HG03460 (cell line): ENCODE measurements around the gene RASA3.
"Not testable (repeated sequence)": the region's sequence is repeated elsewhere in the genome, so short reads cannot be mapped to it uniquely, and the experiment has no call there.

Experiments used
- ATAC-seq: cut with Tn5 transposase; IDR thresholded peaks from one replicate; pipeline ENCODE4 v1.9.1; 2021; ENCODE audit not compliant: unreplicated experiment

Gene RASA3

DNA sequence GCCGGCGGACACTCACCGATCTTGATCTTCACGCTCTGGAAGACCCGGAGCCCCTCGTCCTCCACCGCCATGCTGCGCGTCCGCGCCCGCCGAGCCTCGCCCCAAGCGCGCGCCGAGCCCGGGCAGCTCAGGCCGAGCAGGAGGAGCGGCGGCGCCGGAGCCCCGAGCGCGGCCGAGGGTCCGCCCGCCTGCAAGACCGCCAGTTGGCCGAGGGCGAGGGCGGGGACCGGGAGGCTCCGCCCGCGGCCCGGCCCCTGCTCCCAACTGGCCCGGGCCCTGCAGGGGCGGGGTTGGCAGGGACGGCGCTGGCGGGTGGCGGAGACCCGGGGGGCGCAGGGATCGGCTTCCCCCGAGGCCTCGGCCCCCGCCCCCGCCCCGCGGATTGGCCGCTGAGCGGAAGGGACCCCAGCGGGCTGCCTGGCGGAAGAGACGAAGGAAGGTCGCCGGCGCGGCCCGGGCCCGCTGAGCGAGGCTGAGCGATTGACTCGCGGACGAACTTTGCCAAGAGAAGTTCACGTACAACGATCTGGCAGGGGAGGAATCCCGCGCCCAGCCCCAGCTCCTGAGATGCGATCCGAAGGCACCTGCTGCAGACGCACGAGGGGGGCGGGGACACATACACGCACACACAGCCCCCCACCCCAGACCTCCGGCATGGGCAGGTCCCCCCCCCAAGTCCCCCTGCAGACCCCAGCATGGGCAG is at the start of gene RASA3:
Gene RASA3 (minus strand): TSS at position 205 of the 703 bp plus-strand sequence. CDS start 134 bp downstream, at position 71.
- peak; percentile 58 for ATAC-seq

- no peak for ATAC-seq
These were observed 46.8 kb upstream of the RASA3 start, which contains the start of gene CFAP97D2 for GRCh38 chr13:114179087-114179658. Gene CFAP97D2, plus strand, starts transcription at chr13:114179257. Its CDS starts 74 bp downstream, at chr13:114179331.

DNA sequence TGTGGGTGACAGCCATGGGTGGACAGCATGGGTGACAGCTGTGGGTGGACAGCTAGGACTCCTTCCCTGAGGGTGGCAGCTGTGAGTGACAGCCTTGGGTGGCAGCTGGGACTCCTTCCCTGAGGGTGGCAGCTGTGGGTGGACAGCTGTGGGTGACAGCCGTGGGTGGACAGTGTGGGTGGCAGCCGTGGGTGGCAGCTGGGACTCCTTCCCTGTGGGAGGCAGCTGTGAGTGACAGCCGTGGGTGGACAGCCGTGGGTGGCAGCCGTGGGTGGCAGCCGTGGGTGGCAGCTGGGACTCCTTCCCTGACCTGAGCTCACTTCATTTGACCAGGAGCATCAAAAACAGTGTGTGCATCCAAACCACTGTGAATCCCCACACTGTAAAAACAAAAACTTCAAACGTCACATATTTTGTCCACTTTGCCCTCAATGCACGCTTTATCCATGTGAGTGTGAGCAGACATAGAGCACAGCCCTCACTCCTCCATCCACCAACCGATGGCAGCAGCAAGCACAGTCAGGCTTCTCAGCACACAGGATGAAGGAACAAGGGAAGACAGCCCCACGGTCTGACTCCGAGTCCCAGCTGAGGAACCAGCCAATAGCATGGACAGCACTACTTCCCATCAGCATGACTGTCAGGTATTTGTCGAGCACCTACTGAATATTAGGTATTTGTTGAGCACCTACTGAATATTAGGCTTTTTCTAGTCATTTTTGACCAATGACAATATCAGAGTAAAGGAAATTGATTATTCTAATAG is 45.0 kb upstream of the RASA3 start:
- ATAC-seq: no peak

DNA sequence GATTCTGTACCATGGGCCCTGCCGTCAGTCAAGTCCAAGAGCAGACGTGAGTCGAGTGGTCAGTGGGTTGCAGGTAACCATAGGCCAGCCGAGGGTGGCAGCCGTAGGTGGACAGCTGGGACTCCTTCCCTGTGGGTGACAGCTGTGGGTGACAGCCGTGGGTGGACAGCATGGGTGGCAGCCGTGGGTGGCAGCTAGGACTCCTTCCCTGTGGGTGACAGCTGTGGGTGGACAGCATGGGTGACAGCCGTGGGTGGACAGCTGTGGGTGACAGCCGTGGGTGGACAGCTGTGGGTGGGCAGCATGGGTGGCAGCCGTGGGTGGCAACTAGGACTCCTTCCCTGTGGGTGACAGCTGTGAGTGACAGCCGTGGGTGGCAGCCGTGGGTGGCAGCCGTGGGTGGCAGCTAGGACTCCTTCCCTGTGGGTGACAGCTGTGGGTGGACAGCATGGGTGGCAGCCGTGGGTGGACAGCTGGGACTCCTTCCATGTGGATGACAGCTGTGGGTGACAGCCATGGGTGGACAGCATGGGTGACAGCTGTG is 44.0 kb upstream of the RASA3 start:
- ATAC-seq: not testable (repeated sequence)

- ATAC-seq: no peak
These were observed 42.1 kb upstream of the RASA3 start for GRCh38 chr13:114174529-114174961.

- no peak for ATAC-seq
These were observed 41.3 kb upstream of the RASA3 start for GRCh38 chr13:114173745-114174144.

- no peak for ATAC-seq
These were observed 40.8 kb upstream of the RASA3 start for GRCh38 chr13:114173272-114173671.

GRCh38 chr13:114167885-114168284 is 35.5 kb upstream of the RASA3 start:
- no peak for ATAC-seq

DNA sequence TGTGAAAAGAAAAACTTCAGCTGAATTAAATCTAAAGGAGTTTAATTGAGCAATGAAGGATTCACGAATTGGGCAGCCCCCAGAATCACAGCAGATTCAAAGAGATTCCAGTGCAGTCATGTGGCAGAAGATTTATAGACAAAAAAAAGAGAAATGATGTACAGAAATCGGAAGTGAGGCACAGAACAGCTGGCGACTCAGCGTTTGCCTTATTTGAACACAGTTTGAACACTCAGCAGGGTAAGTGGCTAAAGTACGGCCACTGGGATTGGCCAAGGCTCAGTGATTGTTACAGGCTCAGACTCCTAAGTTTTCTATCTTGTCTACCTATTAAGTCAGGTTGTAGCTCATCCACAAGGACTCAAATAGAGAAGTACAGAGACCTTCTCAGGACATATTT is 35.0 kb upstream of the RASA3 start:
- no peak for ATAC-seq

DNA sequence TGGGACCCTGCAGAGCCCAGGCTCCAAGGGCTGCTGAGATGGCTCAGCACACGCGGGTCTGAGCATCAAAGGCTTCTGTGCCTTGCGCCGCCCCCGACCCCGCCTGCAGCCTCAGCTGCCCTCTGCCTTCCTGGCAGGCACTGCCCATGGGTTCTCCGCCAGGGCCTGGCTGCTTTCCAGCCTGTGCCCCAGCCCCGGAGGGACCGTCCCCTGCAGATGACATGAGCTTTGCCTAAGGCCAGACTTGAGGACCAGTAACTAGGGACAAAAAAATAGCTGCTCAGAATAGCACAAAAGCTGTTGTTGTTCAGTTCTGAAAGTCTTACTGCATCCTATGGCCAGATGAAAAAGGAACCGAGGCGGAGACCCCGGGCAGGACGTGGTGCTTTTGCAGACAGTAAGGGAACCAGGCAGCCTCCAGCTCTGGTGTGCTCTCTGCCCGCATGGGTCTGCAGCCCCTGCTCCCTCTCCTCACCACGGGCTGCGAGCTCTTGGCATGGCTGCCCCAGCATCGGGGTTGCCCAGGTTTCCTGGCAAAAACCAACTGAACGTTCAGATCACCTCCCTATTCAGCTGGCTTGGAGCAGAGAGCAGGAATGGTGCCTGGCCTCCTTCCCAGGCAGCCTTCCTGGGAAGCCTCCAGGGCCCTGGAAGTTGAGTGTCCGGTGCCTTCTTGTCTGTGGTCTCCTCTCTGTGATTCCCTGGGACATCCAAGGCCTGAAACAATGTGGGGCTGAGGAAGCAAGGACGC is 34.1 kb upstream of the RASA3 start:
- no peak for ATAC-seq

- ATAC-seq: no peak
These were observed 32.4 kb upstream of the RASA3 start for GRCh38 chr13:114164681-114165429.

GRCh38 chr13:114164053-114164452 is 31.6 kb upstream of the RASA3 start:
- no peak for ATAC-seq

- no peak for ATAC-seq
These were observed 30.1 kb upstream of the RASA3 start for GRCh38 chr13:114162533-114162922.

GRCh38 chr13:114161644-114162532 is 29.5 kb upstream of the RASA3 start:
- ATAC-seq: no peak

DNA sequence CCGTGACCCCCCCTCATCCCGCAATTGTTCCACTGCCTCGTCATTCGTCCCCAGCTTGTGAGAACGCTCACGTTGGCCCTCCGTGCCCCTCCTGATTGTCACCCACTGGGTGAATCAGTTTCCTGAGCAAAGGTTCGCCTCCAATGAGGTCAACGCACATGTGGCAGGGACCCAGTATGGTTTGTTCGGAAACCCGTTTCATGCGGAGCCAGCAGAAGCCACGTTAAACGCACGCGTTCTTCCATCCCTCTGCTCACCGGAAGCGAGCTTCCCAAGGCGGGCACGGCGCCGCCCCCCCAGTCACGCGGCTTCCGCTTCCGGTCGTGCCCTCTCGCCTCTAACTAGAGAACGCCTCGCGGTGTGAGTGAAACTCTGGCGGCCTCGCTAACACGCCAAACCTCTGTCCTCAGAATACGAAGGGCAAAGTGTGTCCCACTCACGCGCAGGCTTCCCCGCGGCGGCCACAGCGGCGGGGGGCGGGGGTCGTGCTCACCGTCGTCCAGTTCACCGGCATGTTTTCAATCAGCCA is 28.7 kb upstream of the RASA3 start:
- ATAC-seq: no peak

GRCh38 chr13:114158869-114159666 is 26.6 kb upstream of the RASA3 start:
- ATAC-seq: not testable (repeated sequence)

DNA sequence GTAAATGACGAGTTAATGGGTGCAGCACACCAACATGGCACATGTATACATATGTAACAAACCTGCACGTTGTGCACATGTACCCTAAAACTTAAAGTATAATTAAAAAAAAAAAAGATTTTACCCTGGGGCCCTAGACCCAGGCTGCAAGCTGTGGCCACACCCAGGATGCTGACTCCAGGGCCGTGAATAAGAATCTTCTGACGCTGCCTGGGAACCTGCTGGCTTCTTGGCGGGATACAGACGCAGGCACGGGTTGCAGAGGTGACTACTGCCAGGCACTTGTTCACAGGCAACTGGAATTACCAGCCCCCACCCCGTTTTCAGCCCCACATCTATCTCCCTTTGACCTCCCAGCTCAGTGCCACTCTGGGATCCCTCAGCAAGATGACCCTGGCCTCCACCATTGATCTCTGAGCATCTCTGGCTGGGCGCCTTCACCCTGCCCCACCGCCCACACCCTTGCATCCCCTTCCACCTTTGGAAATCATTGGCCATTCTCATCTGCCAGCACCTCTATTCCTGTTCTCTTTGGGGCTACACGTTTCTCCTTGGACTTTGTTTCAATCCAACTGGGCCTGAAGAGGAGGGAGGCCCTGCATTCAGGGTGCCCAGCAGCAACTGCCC is 25.6 kb upstream of the RASA3 start:
- ATAC-seq: no peak
